SK-N-SH (cell line): Measurements from ENCODE around the gene SVIL. TPM values are rescaled to one million over a fixed set of nuclear protein-coding genes. Genes with fewer than 3 reads are reported as not detected.

Source experiments
- CTCF ChIA-PET: fragments of 300-600, 350-600 bp; formaldehyde crosslinking; extraction: SDS; loops from one replicate; lab custom pipeline; 2021; lab: Yijun Ruan, JAX
- POLR2A ChIA-PET: fragments of 350-600 bp; sonication (Branson Sonifier 250); formaldehyde crosslinking; extraction: SDS; loops from one replicate; lab custom pipeline; 2020; ENCODE audit warnings: antibody characterized with exemption, inconsistent platforms; lab: Yijun Ruan, JAX
- DNase-seq: peaks from one replicate; pipeline ENCODE4 v3.0.0; 2012
- H2AFZ ChIP-seq: fragments of 200-600 bp; sonication (generic); 2 replicates; pipeline ENCODE4 v1.8.1; 2016; ENCODE audit warnings: antibody characterized with exemption, mild to moderate bottlenecking, low read depth
- H3F3A ChIP-seq: fragments of 200-600 bp; sonication (generic); replicated peaks from 2 replicates; pipeline ENCODE3; 2016; ENCODE audit warnings: antibody characterized with exemption, mild to moderate bottlenecking; ENCODE audit not compliant: insufficient read depth
- H3K27ac ChIP-seq, 2 experiments: fragments of 200-500 bp in 1 of 2; fragments of 200-600 bp in 1 of 2; sonication (Bioruptor generic) in 1 of 2; sonication (generic), shearing (Covaris generic) in 1 of 2; 2 replicates each; pipeline versions ENCODE4 v1.5.1 to v1.6.1; 2014 to 2016; ENCODE audit warnings: low read depth in 2 of 2, inconsistent platforms in 1 of 2, low read length in 1 of 2, mild to moderate bottlenecking in 1 of 2, mixed read lengths in 1 of 2
- H3K27me3 ChIP-seq: fragments of 200-600 bp; sonication (generic), shearing (Covaris generic); 2 replicates; pipeline ENCODE4 v1.6.1; 2016; ENCODE audit warnings: mixed run types; ENCODE audit not compliant: insufficient read depth
- H3K36me3 ChIP-seq, 2 experiments: fragments of 200-500 bp in 1 of 2; fragments of 200-600 bp in 1 of 2; sonication (Bioruptor generic) in 1 of 2; sonication (generic) in 1 of 2; replicated peaks in 1 of 2; 2 replicates each; pipeline versions ENCODE3 to v1.5.1; 2014 to 2016; ENCODE audit warnings: low read length in 1 of 2, mild to moderate bottlenecking in 1 of 2; ENCODE audit not compliant: insufficient read depth in 2 of 2, control insufficient read depth in 1 of 2
- H3K4me1 ChIP-seq, 2 experiments: fragments of 200-500 bp in 1 of 2; fragments of 200-600 bp in 1 of 2; sonication (Bioruptor generic) in 1 of 2; sonication (generic), shearing (Covaris generic) in 1 of 2; 2 replicates each; pipeline versions ENCODE4 v1.5.1 to v1.6.1; 2014 to 2016; ENCODE audit warnings: low read depth in 1 of 2, low read length in 1 of 2, mixed run types in 1 of 2; ENCODE audit not compliant: insufficient read depth in 2 of 2, control insufficient read depth in 1 of 2
- H3K4me2 ChIP-seq: fragments of 200-600 bp; sonication (generic), shearing (Covaris generic); 2 replicates; pipeline ENCODE4 v1.6.1; 2017; ENCODE audit warnings: mixed run types
- H3K4me3 ChIP-seq, 2 experiments: fragments of 200-500 bp in 1 of 2; fragments of 200-600 bp in 1 of 2; sonication (Bioruptor generic) in 1 of 2; sonication (generic), shearing (Covaris generic) in 1 of 2; 2 replicates each; pipeline versions ENCODE4 v1.5.1 to v1.8.1; 2014 to 2016; ENCODE audit warnings: low read depth in 2 of 2, inconsistent platforms in 1 of 2, low read length in 1 of 2, mild to moderate bottlenecking in 1 of 2, mixed read lengths in 1 of 2, moderate library complexity in 1 of 2
- H3K79me2 ChIP-seq: fragments of 200-600 bp; sonication (generic); 2 replicates; pipeline ENCODE4 v1.8.1; 2017; ENCODE audit warnings: mild to moderate bottlenecking; ENCODE audit not compliant: insufficient read depth
- H3K9ac ChIP-seq: fragments of 200-600 bp; sonication (generic); 2 replicates; pipeline ENCODE4 v1.6.1; 2017; ENCODE audit warnings: mixed run types
- H3K9me2 ChIP-seq: fragments of 200-600 bp; sonication (generic); 2 replicates; pipeline ENCODE4 v1.6.1; 2017; ENCODE audit warnings: mixed run types
- H3K9me3 ChIP-seq: fragments of 200-600 bp; sonication (generic); 2 replicates; pipeline ENCODE4 v1.6.1; 2017; ENCODE audit warnings: mixed run types, mild to moderate bottlenecking, moderate library complexity
- H4K20me1 ChIP-seq: fragments of 200-600 bp; sonication (generic); 2 replicates; pipeline ENCODE4 v1.6.1; 2017; ENCODE audit warnings: mild to moderate bottlenecking, mixed run types; ENCODE audit not compliant: insufficient read depth
- CHD2 ChIP-seq: fragments of 150-350 bp; IDR thresholded peaks from 2 replicates; pipeline ENCODE4 v1.6.1; 2018; ENCODE audit warnings: low read length; ENCODE audit not compliant: partially characterized antibody
- ELF1 ChIP-seq: IDR thresholded peaks from 2 replicates; pipeline ENCODE4 v1.4.0; 2012
- FOSL2 ChIP-seq: IDR thresholded peaks from 2 replicates; pipeline ENCODE4 v1.4.0; 2012; ENCODE audit warnings: low read depth, mild to moderate bottlenecking, moderate library complexity, borderline replicate concordance
- FOXJ3 ChIP-seq: sonication (generic); formaldehyde crosslinking; IDR thresholded peaks from 2 replicates; pipeline ENCODE4 v1.5.1; 2020; ENCODE audit warnings: mild to moderate bottlenecking, missing genetic modification reagents
- FOXM1 ChIP-seq: IDR thresholded peaks from 2 replicates; pipeline ENCODE4 v1.4.0; 2012; ENCODE audit warnings: low read depth, mild to moderate bottlenecking
- GATA2 ChIP-seq: sonication (generic); formaldehyde crosslinking; IDR thresholded peaks from 2 replicates; pipeline ENCODE4 v1.5.0; 2020; ENCODE audit warnings: mild to moderate bottlenecking, missing genetic modification reagents
- JUND ChIP-seq: IDR thresholded peaks from 2 replicates; pipeline ENCODE4 v1.4.0; 2012
- MEF2A ChIP-seq: IDR thresholded peaks from 2 replicates; pipeline ENCODE4 v1.4.0; 2012; ENCODE audit warnings: low read depth, borderline replicate concordance
- MXI1 ChIP-seq: IDR thresholded peaks from 2 replicates; pipeline ENCODE4 v1.6.1; 2012; ENCODE audit warnings: mild to moderate bottlenecking, low read depth, low read length, improper control_type of control experiment
- NFIC ChIP-seq: IDR thresholded peaks from 2 replicates; pipeline ENCODE4 v1.4.0; 2012; ENCODE audit warnings: borderline replicate concordance
- NRF1 ChIP-seq: IDR thresholded peaks from 2 replicates; pipeline ENCODE4 v1.6.1; 2012; ENCODE audit warnings: low read depth, mild to moderate bottlenecking, low read length
- RCOR1 ChIP-seq: fragments of 150-350 bp; IDR thresholded peaks from 2 replicates; pipeline ENCODE4 v1.6.1; 2017; ENCODE audit warnings: antibody characterized with exemption, low read length
- RFX5 ChIP-seq: IDR thresholded peaks from 2 replicates; pipeline ENCODE4 v1.6.1; 2012; ENCODE audit warnings: mild to moderate bottlenecking, improper control_type of control experiment, low read length
- TCF12 ChIP-seq: IDR thresholded peaks from 2 replicates; pipeline ENCODE4 v1.4.0; 2012
- TEAD4 ChIP-seq: IDR thresholded peaks from 2 replicates; pipeline ENCODE4 v1.4.0; 2012; ENCODE audit warnings: mild to moderate bottlenecking, borderline replicate concordance; ENCODE audit not compliant: insufficient read depth
- WGBS: methylation state at CpG from one replicate; pipeline ENCODE4 v1.1.6; 2017; ENCODE audit warnings: low lambda C conversion rate; 5-methylcytosine and 5-hydroxymethylcytosine counted together
- polyA plus RNA-seq, 3 experiments: library from polyadenylated mRNA; depleted of rRNA; stranded (reverse); fragments of >200 nt; gene quantifications; 2 replicates each; pipeline ENCODE4 v1.2.3, GENCODE V29; 2012
- small RNA-seq, 7 experiments: library from RNA; depleted of rRNA; stranded (forward); fragments of <200 nt; gene quantifications; one replicate each; pipeline ENCODE3, GENCODE V24; 2012
- TF ChIP-seq, protein P1 (sequence below): fragments of 150-350 bp; IDR thresholded peaks from 2 replicates; pipeline ENCODE4 v1.6.1; 2017; ENCODE audit warnings: antibody characterized with exemption, low read length, low read depth, borderline replicate concordance
- TF ChIP-seq, protein P2 (sequence below): IDR thresholded peaks from 2 replicates; pipeline ENCODE4; 2012
- TF ChIP-seq, protein P3 (sequence below): IDR thresholded peaks from 2 replicates; pipeline ENCODE4 v1.6.1; 2012; ENCODE audit warnings: mild to moderate bottlenecking, low read depth, low read length, moderate library complexity
- TF ChIP-seq, protein P4 (sequence below): fragments of 200-600 bp; sonication (generic); IDR thresholded peaks from 2 replicates; pipeline ENCODE4 v1.6.1; 2017; ENCODE audit warnings: antibody characterized with exemption, mild to moderate bottlenecking, moderate library complexity

The SVIL gene
- polyA plus RNA-seq, 1 of the 3 experiments (the other 2 are of a cell fraction) = 48.7 TPM

- 47% methylated on average over 2 of the region's 2 CpGs for whole genome bisulfite sequencing
- Histone ChIP-seq H3K9ac (peak overlapping the region; percentile 75), H3K4me1 (peaks cover under 1 to 13% of the 10 kb centered on the region in 2 experiments; a peak in 3 of 4 replicates), H2AFZ (peak overlapping the region; percentile 97), H3K36me3 (peaks cover 0 to 2% of the 10 kb centered on the region in 2 experiments), H3K9me3 (no peaks in the 10 kb centered on the region), H3K9me2 (no peaks in the 10 kb centered on the region), H3K27me3 (no peaks in the 10 kb centered on the region), H3F3A (peaks cover 10% of the 10 kb centered on the region), H3K79me2 (peaks cover 48% of the 10 kb centered on the region), H4K20me1 (peaks cover 21% of the 10 kb centered on the region), H3K4me3 (peak overlapping the region; percentile 85 to 88), H3K4me2 (peak overlapping the region; percentile 85), H3K27ac (peak overlapping the region; percentile 61 to 91; a peak in 3 of 4 replicates)
- ChIA-PET POLR2A (interaction anchor here (0.6 to 1.4 kb wide), 3 partner anchors 12 to 326 kb away, joined by 3 read pairs; no protein-coding TSS in a partner anchor), CTCF (interaction anchor here (1.0 to 2.5 kb wide), 8 partner anchors 11 to 806 kb away, joined by 3 to 8 read pairs (median 4); no protein-coding TSS in a partner anchor)
- DNase-seq = no peak
- TF ChIP-seq CHD2 = no peak
- no peak for TF ChIP-seq MXI1
- TF ChIP-seq, protein P1, sequence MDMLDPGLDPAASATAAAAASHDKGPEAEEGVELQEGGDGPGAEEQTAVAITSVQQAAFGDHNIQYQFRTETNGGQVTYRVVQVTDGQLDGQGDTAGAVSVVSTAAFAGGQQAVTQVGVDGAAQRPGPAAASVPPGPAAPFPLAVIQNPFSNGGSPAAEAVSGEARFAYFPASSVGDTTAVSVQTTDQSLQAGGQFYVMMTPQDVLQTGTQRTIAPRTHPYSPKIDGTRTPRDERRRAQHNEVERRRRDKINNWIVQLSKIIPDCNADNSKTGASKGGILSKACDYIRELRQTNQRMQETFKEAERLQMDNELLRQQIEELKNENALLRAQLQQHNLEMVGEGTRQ = no peak
- no peak for TF ChIP-seq RCOR1
- no peak for TF ChIP-seq NRF1
- TF ChIP-seq GATA2 (CRISPR knock-in tag) = no peak
- TF ChIP-seq, protein P2, sequence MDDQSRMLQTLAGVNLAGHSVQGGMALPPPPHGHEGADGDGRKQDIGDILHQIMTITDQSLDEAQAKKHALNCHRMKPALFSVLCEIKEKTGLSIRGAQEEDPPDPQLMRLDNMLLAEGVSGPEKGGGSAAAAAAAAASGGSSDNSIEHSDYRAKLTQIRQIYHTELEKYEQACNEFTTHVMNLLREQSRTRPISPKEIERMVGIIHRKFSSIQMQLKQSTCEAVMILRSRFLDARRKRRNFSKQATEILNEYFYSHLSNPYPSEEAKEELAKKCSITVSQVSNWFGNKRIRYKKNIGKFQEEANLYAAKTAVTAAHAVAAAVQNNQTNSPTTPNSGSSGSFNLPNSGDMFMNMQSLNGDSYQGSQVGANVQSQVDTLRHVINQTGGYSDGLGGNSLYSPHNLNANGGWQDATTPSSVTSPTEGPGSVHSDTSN = no peak
- no peak for TF ChIP-seq FOXJ3 (CRISPR knock-in tag)
- TF ChIP-seq, protein P3, sequence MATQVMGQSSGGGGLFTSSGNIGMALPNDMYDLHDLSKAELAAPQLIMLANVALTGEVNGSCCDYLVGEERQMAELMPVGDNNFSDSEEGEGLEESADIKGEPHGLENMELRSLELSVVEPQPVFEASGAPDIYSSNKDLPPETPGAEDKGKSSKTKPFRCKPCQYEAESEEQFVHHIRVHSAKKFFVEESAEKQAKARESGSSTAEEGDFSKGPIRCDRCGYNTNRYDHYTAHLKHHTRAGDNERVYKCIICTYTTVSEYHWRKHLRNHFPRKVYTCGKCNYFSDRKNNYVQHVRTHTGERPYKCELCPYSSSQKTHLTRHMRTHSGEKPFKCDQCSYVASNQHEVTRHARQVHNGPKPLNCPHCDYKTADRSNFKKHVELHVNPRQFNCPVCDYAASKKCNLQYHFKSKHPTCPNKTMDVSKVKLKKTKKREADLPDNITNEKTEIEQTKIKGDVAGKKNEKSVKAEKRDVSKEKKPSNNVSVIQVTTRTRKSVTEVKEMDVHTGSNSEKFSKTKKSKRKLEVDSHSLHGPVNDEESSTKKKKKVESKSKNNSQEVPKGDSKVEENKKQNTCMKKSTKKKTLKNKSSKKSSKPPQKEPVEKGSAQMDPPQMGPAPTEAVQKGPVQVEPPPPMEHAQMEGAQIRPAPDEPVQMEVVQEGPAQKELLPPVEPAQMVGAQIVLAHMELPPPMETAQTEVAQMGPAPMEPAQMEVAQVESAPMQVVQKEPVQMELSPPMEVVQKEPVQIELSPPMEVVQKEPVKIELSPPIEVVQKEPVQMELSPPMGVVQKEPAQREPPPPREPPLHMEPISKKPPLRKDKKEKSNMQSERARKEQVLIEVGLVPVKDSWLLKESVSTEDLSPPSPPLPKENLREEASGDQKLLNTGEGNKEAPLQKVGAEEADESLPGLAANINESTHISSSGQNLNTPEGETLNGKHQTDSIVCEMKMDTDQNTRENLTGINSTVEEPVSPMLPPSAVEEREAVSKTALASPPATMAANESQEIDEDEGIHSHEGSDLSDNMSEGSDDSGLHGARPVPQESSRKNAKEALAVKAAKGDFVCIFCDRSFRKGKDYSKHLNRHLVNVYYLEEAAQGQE = no peak
- TF ChIP-seq MEF2A = no peak
- no peak for TF ChIP-seq ELF1
- TF ChIP-seq RFX5 = no peak
- TF ChIP-seq JUND = no peak
- TF ChIP-seq TCF12 = no peak
- TF ChIP-seq FOSL2 = no peak
- TF ChIP-seq NFIC = no peak
- no peak for TF ChIP-seq FOXM1
- TF ChIP-seq TEAD4 = no peak
- TF ChIP-seq, protein P4, sequence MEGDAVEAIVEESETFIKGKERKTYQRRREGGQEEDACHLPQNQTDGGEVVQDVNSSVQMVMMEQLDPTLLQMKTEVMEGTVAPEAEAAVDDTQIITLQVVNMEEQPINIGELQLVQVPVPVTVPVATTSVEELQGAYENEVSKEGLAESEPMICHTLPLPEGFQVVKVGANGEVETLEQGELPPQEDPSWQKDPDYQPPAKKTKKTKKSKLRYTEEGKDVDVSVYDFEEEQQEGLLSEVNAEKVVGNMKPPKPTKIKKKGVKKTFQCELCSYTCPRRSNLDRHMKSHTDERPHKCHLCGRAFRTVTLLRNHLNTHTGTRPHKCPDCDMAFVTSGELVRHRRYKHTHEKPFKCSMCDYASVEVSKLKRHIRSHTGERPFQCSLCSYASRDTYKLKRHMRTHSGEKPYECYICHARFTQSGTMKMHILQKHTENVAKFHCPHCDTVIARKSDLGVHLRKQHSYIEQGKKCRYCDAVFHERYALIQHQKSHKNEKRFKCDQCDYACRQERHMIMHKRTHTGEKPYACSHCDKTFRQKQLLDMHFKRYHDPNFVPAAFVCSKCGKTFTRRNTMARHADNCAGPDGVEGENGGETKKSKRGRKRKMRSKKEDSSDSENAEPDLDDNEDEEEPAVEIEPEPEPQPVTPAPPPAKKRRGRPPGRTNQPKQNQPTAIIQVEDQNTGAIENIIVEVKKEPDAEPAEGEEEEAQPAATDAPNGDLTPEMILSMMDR = no peak
Observed at GRCh38 chr10:29408847-29409240, 225.9 kb downstream of the SVIL start.

Small RNAs within 50 kb of the gene (small RNA-seq; reads per million reads assigned to genes)
- gene MIR604 (0 reads per million in 7 experiments), gene MIR938 (0 to 0.06 (median 0) reads per million in 7 experiments), gene RF00105 (0 reads per million in 7 experiments)
